Activated CD4-positive, alpha-beta memory T cell treated with anti-CD3 and anti-CD28 coated beads, Interleukin-2, amount 10 ng/mL, durations not matched to agents 7 days and 5 days (primary cell): ENCODE data around the gene SIL1. TPM values are rescaled to one million over a fixed set of nuclear protein-coding genes. Genes with fewer than 3 reads are reported as not detected.
"Not testable (repeated sequence)": the region's sequence is repeated elsewhere in the genome, so short reads cannot be mapped to it uniquely, and the experiment has no call there.

ENCODE experiments used
- CTCF ChIA-PET: fragments of 350-600 bp; sonication (Branson Sonifier 250); formaldehyde crosslinking; loops from one replicate; lab custom pipeline; 2021; ENCODE audit warnings: antibody characterized with exemption, inconsistent platforms; lab: Charles Lee
- POLR2A ChIA-PET: fragments of 350-600 bp; sonication (Branson Sonifier 250); formaldehyde crosslinking; loops from one replicate; lab custom pipeline; 2021; ENCODE audit warnings: antibody characterized with exemption; lab: Charles Lee
- DNase-seq: peaks from one replicate; pipeline ENCODE4 v3.0.0-alpha.2; 2020
- H3K27ac Mint-ChIP-seq: one replicate; pipeline ENCODE4 v1.8.0; 2021; ENCODE audit warnings: mild to moderate bottlenecking, mixed read lengths
- H3K27me3 Mint-ChIP-seq: one replicate; pipeline ENCODE4 v1.8.0; 2021; ENCODE audit warnings: mixed read lengths
- H3K36me3 Mint-ChIP-seq: one replicate; pipeline ENCODE4 v1.8.0; 2021; ENCODE audit warnings: low read depth, mixed read lengths
- H3K4me1 Mint-ChIP-seq: one replicate; pipeline ENCODE4 v1.8.0; 2021; ENCODE audit warnings: mixed read lengths
- H3K4me3 Mint-ChIP-seq: one replicate; pipeline ENCODE4 v1.8.0; 2021; ENCODE audit warnings: mild to moderate bottlenecking, mixed read lengths
- H3K9me3 Mint-ChIP-seq: one replicate; pipeline ENCODE4 v1.8.0; 2021; ENCODE audit warnings: mixed read lengths
- total RNA-seq, 2 experiments: library from RNA; stranded (reverse); gene quantifications; one replicate each; pipeline ENCODE4 v1.2.3, GENCODE V29; 2021

The SIL1 gene
- total RNA-seq, 2 experiments from 2014 or later: 23.1 to 39.7 TPM

GRCh38 chr5:139179778-139180513 is 18.2 kb downstream of the SIL1 start:
- CTCF ChIA-PET, H3K36me3 Mint-ChIP-seq, DNase-seq, H3K4me1 Mint-ChIP-seq, H3K4me3 Mint-ChIP-seq, POLR2A ChIA-PET, H3K9me3 Mint-ChIP-seq, H3K27me3 Mint-ChIP-seq, H3K27ac Mint-ChIP-seq: not testable (repeated sequence)

- Mint-ChIP-seq H3K9me3 (no peaks in the 10 kb centered on the region), H3K27me3 (no peaks in the 10 kb centered on the region), H3K27ac (no peak overlapping the region), H3K4me1 (peaks cover 5% of the 10 kb centered on the region), H3K4me3 (no peak overlapping the region), H3K36me3 (no peaks in the 10 kb centered on the region)
- ChIA-PET POLR2A (no interaction called here), CTCF (no interaction called here)
- DNase-seq: no peak
Measured at GRCh38 chr5:139178935-139179334, 19.2 kb downstream of the SIL1 start.

- Mint-ChIP-seq H3K9me3 (no peaks in the 10 kb centered on the region), H3K36me3 (no peaks in the 10 kb centered on the region), H3K4me3 (no peak overlapping the region), H3K27ac (no peak overlapping the region), H3K27me3 (no peaks in the 10 kb centered on the region), H3K4me1 (peaks cover 5% of the 10 kb centered on the region)
- POLR2A ChIA-PET: no interaction called here
- DNase-seq: no peak
- CTCF ChIA-PET: no interaction called here
Measured at GRCh38 chr5:139178589-139178917, 19.6 kb downstream of the SIL1 start.

GRCh38 chr5:139177809-139178588 is 20.2 kb downstream of the SIL1 start:
- CTCF ChIA-PET: no interaction called here
- H3K27ac Mint-ChIP-seq: no peak overlapping the region
- H3K27me3 Mint-ChIP-seq: no peaks in the 10 kb centered on the region
- no peaks in the 10 kb centered on the region for H3K9me3 Mint-ChIP-seq
- POLR2A ChIA-PET: no interaction called here
- H3K4me3 Mint-ChIP-seq: no peak overlapping the region
- H3K4me1 Mint-ChIP-seq: peaks cover 5% of the 10 kb centered on the region
- no peaks in the 10 kb centered on the region for H3K36me3 Mint-ChIP-seq
- no peak for DNase-seq

GRCh38 chr5:139177281-139177680 is 20.9 kb downstream of the SIL1 start:
- H3K27me3 Mint-ChIP-seq, H3K4me1 Mint-ChIP-seq, POLR2A ChIA-PET, H3K9me3 Mint-ChIP-seq, H3K27ac Mint-ChIP-seq, DNase-seq, CTCF ChIA-PET, H3K4me3 Mint-ChIP-seq, H3K36me3 Mint-ChIP-seq: not testable (repeated sequence)

- DNase-seq, POLR2A ChIA-PET, H3K36me3 Mint-ChIP-seq, H3K27me3 Mint-ChIP-seq, H3K4me3 Mint-ChIP-seq, H3K27ac Mint-ChIP-seq, H3K4me1 Mint-ChIP-seq: not testable (repeated sequence)
- peaks cover 10% of the 10 kb centered on the region for H3K9me3 Mint-ChIP-seq
- CTCF ChIA-PET: interaction anchor here (0.7 kb wide), 1 partner anchor 28 kb away, joined by 3 read pairs; no protein-coding TSS in a partner anchor
Measured at GRCh38 chr5:139174382-139174781, 23.8 kb downstream of the SIL1 start.

GRCh38 chr5:139171779-139172404 is 26.3 kb downstream of the SIL1 start:
- POLR2A ChIA-PET: no interaction called here
- CTCF ChIA-PET: no interaction called here

GRCh38 chr5:139167952-139168720 is 30.0 kb downstream of the SIL1 start:
- H3K9me3 Mint-ChIP-seq: peaks cover 10% of the 10 kb centered on the region
- no peaks in the 10 kb centered on the region for H3K4me1 Mint-ChIP-seq
- peaks cover 6% of the 10 kb centered on the region for H3K36me3 Mint-ChIP-seq
- no peak for DNase-seq
- ChIA-PET POLR2A (no interaction called here), CTCF (interaction anchor here (0.5 kb wide), 1 partner anchor 81 kb away, joined by 3 read pairs; no protein-coding TSS in a partner anchor)
- H3K4me3 Mint-ChIP-seq: no peak overlapping the region
- no peak overlapping the region for H3K27ac Mint-ChIP-seq
- H3K27me3 Mint-ChIP-seq: no peaks in the 10 kb centered on the region

More at GRCh38 chr5:139171779-139172404, 26.3 kb downstream of the SIL1 start:
- H3K4me3 Mint-ChIP-seq: no peak overlapping the region
- peaks cover 10% of the 10 kb centered on the region for H3K9me3 Mint-ChIP-seq
- DNase-seq: no peak
- H3K4me1 Mint-ChIP-seq: no peaks in the 10 kb centered on the region
- H3K27me3 Mint-ChIP-seq: no peaks in the 10 kb centered on the region
- no peak overlapping the region for H3K27ac Mint-ChIP-seq
- peaks cover 6% of the 10 kb centered on the region for H3K36me3 Mint-ChIP-seq

GRCh38 chr5:139167533-139167932 is 30.6 kb downstream of the SIL1 start:
- H3K36me3 Mint-ChIP-seq: peaks cover 6% of the 10 kb centered on the region
- peaks cover 6% of the 10 kb centered on the region for H3K9me3 Mint-ChIP-seq
- CTCF ChIA-PET: no interaction called here
- H3K4me1 Mint-ChIP-seq: no peaks in the 10 kb centered on the region
- POLR2A ChIA-PET: no interaction called here
- H3K27me3 Mint-ChIP-seq: no peaks in the 10 kb centered on the region
- no peak overlapping the region for H3K4me3 Mint-ChIP-seq
- H3K27ac Mint-ChIP-seq: no peak overlapping the region
- no peak for DNase-seq

GRCh38 chr5:139167063-139167462 is 31.1 kb downstream of the SIL1 start:
- H3K27ac Mint-ChIP-seq: no peak overlapping the region
- CTCF ChIA-PET: no interaction called here

GRCh38 chr5:139164897-139165296 is 33.3 kb downstream of the SIL1 start:
- CTCF ChIA-PET, DNase-seq, POLR2A ChIA-PET, H3K9me3 Mint-ChIP-seq, H3K4me1 Mint-ChIP-seq, H3K36me3 Mint-ChIP-seq, H3K4me3 Mint-ChIP-seq, H3K27me3 Mint-ChIP-seq, H3K27ac Mint-ChIP-seq: not testable (repeated sequence)

More at GRCh38 chr5:139167063-139167462, 31.1 kb downstream of the SIL1 start:
- Mint-ChIP-seq H3K4me1 (no peaks in the 10 kb centered on the region), H3K4me3 (no peak overlapping the region), H3K27me3 (no peaks in the 10 kb centered on the region), H3K9me3 (peaks cover 5% of the 10 kb centered on the region), H3K36me3 (peaks cover 5% of the 10 kb centered on the region)
- DNase-seq: no peak
- POLR2A ChIA-PET: no interaction called here

- POLR2A ChIA-PET: no interaction called here
Measured at GRCh38 chr5:139164020-139164419, 34.1 kb downstream of the SIL1 start.

GRCh38 chr5:139162448-139162847 is 35.7 kb downstream of the SIL1 start:
- H3K27ac Mint-ChIP-seq: no peak overlapping the region
- CTCF ChIA-PET: no interaction called here
- DNase-seq: no peak
- no peaks in the 10 kb centered on the region for H3K27me3 Mint-ChIP-seq
- POLR2A ChIA-PET: no interaction called here
- no peak overlapping the region for H3K4me3 Mint-ChIP-seq
- H3K9me3 Mint-ChIP-seq: no peaks in the 10 kb centered on the region
- H3K36me3 Mint-ChIP-seq: no peaks in the 10 kb centered on the region
- H3K4me1 Mint-ChIP-seq: no peaks in the 10 kb centered on the region

More at GRCh38 chr5:139164020-139164419, 34.1 kb downstream of the SIL1 start:
- Mint-ChIP-seq H3K9me3 (no peaks in the 10 kb centered on the region), H3K27me3 (no peaks in the 10 kb centered on the region), H3K36me3 (no peaks in the 10 kb centered on the region), H3K4me1 (no peaks in the 10 kb centered on the region), H3K27ac (no peak overlapping the region), H3K4me3 (no peak overlapping the region)
- no peak for DNase-seq
- CTCF ChIA-PET: interaction anchor here (0.7 kb wide), 1 partner anchor 339 kb away, joined by 3 read pairs; no protein-coding TSS in a partner anchor
